Liver (tissue), 3 donors: ENCODE data around the gene RAD23A.

Experiments used
- CTCF ChIP-seq: fragments of 150-350 bp; IDR thresholded peaks from 2 replicates; pipeline ENCODE4 v1.5.1; 2017; ENCODE audit warnings: improper control_type of control experiment, low read depth, low read length; ENCODE audit not compliant: missing input control
- EGR1 ChIP-seq, 2 donors: IDR thresholded peaks; 2 replicates each; pipeline ENCODE4 v1.6.1; 2016 to 2018; ENCODE audit warnings: antibody characterized with exemption in 2 of 2, low read depth in 2 of 2
- GABPA ChIP-seq, 2 donors: IDR thresholded peaks in 1 of 2; conservative IDR thresholded peaks in 1 of 2; 2 replicates each; pipeline ENCODE4 v1.6.1; 2016; ENCODE audit warnings: antibody characterized with exemption in 2 of 2, mild to moderate bottlenecking in 1 of 2, moderate library complexity in 1 of 2
- JUND ChIP-seq, 2 donors: IDR thresholded peaks; 2 replicates each; pipeline ENCODE4 v1.6.1; 2016; ENCODE audit warnings: antibody characterized with exemption in 2 of 2
- RAD21 ChIP-seq, 2 donors: IDR thresholded peaks; 2 replicates each; pipeline ENCODE4 v1.6.1; 2016; ENCODE audit warnings: antibody characterized with exemption in 2 of 2, mild to moderate bottlenecking in 2 of 2
- TF ChIP-seq, protein P1 (sequence below): IDR thresholded peaks from 2 replicates; pipeline ENCODE4 v1.6.1; 2016; ENCODE audit warnings: antibody characterized with exemption
- donor health status: healthy.
- donor health status: healthy.

DNA sequence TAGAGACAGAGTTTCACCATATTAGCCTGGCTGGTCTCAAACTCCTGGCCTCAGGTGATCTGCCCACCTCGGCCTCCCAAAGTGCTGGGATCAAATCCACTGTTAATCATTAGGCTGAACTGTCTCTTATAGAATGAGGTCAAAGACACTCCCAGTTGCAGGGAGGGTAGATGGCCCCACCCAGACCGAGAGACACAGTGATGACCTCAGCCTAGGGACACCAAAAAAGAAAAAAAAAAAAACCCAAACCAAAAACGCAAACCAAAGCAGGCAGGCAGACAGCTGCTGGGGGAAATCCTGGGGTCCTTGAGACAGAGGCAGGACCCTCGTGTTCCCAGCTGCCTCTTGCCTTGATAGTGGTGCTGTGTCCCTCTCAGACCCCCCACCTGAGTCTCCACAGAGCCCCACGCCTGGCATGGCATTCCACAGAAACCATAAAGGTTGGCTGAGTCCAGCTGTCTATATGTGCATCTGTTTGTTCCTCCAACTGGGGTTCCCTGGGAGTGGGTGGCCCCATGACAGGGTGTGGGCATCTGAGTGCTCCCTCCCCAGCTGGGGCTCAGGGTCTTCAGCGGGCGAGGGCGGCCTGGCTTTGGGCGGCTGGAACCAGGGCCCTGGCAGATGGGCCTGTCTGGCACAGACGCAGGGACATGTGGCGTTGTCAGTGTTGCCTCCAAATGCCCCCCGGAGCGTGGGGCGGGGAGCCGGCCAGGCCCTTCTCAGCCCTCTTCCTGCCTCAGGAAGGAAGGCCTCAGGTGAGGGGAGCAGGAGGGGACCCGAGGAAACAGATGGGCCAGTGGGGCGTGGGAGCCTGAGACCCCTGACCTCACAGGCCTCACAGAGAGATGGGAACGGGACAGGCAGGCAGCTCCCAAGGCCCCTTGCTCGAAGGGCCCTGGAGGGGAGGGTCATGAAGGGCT, 28.9 kb downstream of the RAD23A start:
- TF ChIP-seq GABPA (IDR thresholded peaks at IDR 0.05 in 1 of 2, conservative IDR thresholded peaks at IDR 0.05 in 1 of 2) (no peak), CTCF (no peak), JUND (IDR thresholded peaks at IDR 0.05) (no peak), RAD21 (IDR thresholded peaks at IDR 0.05) (no peak), EGR1 (IDR thresholded peaks at IDR 0.05; ENCODE audit: low read depth in 2 of 2) (no peak)
- TF ChIP-seq, protein P1, sequence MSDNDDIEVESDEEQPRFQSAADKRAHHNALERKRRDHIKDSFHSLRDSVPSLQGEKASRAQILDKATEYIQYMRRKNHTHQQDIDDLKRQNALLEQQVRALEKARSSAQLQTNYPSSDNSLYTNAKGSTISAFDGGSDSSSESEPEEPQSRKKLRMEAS = no peak
